Measurements from ENCODE around the gene MAGT1.
A peak's percentile ranks its signal among the peaks of the same experiment; 100 is the strongest.

GRCh38 chrX:77899081-77899828 is 4.0 kb upstream of the MAGT1 start, which contains the start of gene COX7B:
- TF ChIP-seq CTCF (IDR thresholded peaks at IDR 0.05) (peak in 5 of 7 experiments; percentile 8 to 55 (median 52)), POLR2A (IDR thresholded peaks at IDR 0.05) (peak; percentile 41 to 84 (median 82))

Measured in body of pancreas (tissue), 4 donors.